Activated CD4-positive, alpha-beta T cell treated with anti-CD3 and anti-CD28 coated beads for 24 hours (primary cell): ENCODE measurements around the gene EPO.
"Not testable (repeated sequence)": the region's sequence is repeated elsewhere in the genome, so short reads cannot be mapped to it uniquely, and the experiment has no call there.

Experiments used
- DNase-seq, 2 donors: peaks; one replicate each; pipeline ENCODE4 v3.0.0-alpha.2; 2020; ENCODE audit warnings: low read depth in 2 of 2

Gene EPO

DNA sequence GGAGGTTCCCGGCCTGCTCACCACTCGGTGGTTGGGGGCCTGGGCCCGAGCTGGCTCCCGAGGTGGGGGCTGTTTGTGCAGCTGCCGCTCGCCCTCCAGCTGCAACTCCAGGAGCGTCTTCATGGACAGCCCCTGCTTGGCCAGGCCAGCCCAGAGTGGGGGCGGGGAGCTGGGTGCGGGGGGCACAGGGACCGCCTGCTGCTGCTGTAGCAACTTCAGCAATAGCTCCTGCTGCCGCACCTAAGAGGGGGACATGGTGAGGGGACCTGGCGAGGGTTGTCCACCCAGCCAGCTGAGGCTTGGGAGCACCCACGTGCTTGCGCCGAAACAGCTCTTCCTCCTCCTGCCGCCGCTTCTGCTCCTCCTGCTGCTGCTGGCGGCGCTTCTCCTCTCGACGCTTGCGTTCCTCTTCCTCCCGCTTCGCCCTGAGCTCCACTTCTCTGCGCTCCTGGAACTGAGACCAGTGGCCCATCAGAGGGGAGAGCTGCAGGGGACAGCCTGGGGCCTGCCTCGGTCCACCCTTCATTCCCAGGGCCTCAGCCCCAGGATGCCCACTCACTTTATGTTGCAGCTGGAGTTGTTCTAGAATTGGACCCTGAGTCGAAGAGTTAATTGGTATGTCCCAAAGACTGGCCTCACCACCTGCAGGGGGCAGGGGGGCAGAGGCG lies 37.1 kb upstream of the EPO start:
- DNase-seq, result no peak

DNA sequence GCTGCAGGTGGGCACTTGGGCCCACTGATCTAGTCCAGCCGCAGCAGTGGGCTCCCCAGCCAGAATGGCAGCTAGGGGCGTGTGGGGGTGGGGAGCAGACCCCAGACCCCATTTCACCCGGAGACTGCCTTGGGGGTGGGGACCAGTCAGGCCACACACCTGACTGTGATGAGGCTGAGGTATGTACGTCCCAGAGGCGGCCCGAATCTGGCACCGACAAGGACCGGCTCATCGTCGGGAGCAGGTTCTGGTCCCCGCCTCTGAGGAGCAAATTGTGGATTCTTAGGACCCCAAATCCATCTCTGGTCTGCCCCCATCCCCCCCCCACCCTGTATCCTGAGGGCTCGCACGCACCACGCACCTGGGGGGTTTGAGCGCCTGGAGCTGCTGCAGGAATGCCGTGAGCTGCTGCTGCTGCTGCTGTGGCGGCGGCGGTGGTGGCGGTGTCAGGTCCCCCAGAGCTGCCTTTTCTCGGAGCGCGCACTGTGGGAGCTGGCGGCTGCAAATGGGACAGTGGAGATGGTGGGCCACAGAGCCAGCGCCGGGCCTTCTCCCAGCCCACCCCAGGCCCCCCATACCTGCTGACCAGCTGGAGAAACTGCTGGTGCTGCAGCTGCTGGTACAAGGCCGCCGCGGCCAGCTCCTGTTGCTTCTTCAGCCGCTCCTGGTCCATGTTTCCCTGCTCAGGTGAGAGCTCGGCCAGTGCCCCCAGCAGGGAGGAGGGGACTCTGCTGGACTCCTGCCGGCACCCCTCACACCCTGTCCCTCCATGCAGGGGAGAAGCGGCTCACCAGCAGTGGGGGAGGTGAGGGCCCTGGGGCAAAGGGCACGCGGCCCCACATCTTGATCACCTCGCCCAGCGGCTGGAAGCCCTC lies 36.4 kb upstream of the EPO start:
- no peak for DNase-seq

DNA sequence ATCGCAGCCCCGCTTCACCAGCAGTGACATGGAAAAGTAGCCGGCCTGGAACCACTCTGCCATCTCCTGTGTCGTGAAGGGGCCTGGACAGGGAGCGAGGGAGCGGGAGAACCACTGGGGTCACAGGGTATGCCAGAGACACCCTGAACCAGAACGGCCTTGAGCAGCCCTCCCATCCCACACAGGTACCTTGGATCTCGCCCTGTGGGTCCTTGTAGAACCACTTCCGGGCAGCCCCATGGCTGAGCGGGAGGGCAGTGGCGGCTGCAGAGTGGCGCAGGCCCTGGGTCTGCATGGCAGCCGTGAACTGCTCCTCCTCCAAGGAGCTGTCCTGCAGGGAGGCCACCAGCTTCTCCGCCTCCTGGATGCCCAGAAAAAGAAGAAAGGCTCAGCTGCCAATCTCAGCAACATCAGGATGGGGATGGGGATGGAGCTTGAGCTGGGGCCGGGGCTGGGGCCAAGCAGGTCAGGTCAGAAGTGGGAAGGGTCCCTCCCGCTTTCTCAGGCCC lies 35.7 kb upstream of the EPO start:
- DNase-seq, result no peak

DNA sequence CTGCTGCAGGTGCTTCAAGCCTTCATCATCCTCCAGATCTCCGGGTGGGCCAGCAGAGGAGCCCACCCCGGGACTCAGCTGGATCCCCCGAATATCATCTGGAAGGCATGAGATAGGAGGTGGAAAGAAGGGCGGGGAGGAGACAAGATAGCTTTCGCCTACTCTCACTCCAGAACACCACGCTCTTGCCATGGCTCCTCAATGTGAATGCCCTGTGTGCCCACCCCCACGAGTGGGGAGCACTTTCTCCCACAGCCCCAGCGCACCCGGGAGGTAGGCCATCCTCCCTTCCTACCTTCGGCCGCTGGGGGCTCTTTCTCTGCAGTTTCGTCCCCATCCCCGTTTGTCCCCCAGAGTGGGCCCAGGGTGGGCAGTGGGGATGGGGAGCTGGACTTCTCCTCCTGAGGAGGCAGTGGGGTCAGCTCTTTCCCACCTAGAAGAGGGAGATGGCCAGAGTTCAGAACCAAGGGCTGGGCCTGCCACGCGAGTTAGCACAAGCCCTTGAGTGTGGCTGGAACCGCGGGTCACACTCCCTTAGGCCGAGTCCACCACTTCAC lies 35.1 kb upstream of the EPO start:
- no peak for DNase-seq

DNA sequence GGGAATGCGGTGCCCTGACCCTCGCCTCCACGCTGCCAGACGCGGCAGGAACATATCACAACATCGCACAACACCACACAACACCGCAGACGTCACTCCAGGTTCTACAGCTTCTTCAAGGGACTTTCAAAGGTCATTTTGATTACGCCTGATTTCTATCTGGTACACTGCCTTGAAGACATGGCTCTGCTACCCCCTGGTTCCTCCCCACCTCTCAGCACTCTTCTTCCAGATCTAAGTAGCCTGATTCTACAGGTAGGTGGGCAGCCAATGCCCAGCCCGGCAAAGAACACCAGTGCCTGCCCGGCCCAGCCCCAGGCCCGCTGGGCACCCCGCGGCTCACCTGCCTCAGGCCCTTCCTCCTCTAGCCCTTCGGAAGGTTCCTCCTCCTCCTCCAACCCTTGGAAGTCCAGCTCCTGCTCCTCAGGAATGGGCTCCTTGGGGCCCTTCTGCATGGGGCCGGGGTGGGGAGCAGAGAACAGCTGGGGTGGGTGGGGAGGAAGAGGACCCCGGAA lies 34.6 kb upstream of the EPO start:
- no peak for DNase-seq

DNA sequence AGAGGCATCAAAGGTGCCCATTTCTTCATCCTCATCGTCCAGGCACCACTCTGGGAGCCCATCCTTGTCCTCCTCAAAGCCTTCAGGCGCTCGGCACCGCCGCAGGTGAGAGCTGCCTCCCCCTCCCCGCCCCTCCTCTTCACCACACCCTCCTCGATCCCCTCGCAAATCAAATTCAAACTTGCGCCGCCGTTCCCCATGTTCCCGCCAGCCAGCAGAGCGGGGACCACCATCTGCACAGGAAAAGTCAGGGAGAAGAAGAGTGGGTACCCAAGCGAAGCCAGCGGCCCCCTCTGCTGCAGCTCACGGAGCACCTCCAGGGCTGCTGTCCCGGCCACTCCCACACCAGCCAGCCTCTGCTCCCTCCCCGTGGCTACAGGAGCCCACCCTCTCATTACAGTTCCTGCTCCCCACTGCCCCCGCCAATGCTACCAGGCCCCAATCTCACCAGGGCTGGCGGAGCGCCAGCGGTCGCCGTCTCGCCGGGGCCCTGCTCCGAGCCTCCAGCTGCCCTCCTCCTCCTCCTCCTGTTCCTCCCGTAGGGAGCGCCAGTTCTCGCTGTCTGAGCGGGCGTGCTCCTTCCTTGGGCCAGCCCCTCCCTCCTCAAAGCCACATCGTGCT lies 34.0 kb upstream of the EPO start:
- no peak for DNase-seq

DNA sequence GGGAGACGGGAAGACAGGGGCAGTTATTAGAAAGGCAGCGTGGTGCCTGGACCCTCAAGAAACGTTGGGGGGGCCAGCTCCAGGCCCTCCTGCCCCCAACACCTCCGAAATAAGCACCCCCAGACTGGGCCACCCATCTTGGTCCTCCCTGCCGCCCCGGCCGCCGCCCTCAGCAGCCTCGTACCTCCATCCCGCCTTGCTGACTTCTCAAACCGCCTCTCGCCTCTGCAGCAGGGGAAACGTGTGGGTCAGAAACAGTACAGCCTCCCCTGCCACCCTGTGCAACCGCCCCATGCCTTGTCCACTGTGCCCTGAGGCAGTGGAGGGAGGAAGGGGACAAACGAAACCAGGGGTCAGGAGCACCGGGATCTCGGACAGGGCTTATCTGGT lies 33.5 kb upstream of the EPO start:
- DNase-seq, result no peak

DNA sequence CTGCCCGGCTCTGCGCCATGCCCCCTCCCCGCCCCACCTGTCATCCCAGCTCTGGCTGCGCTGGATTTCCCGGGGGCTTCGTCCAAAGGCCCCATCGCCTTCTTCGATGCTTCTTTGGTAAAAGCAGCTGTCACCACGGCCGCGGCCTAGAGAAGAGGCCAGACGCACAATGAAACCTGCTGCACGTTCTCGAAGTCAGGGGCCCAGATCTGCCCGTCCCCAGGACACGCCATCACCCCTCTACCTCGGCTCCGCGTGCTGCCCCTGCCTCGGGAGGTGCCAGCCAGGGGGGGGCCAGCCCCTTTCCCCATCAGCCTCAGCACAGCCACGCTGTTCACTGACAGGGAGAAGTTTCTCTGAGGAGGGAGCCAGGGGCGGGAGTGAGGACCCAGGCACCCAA lies 33.0 kb upstream of the EPO start:
- DNase-seq, result no peak

DNA sequence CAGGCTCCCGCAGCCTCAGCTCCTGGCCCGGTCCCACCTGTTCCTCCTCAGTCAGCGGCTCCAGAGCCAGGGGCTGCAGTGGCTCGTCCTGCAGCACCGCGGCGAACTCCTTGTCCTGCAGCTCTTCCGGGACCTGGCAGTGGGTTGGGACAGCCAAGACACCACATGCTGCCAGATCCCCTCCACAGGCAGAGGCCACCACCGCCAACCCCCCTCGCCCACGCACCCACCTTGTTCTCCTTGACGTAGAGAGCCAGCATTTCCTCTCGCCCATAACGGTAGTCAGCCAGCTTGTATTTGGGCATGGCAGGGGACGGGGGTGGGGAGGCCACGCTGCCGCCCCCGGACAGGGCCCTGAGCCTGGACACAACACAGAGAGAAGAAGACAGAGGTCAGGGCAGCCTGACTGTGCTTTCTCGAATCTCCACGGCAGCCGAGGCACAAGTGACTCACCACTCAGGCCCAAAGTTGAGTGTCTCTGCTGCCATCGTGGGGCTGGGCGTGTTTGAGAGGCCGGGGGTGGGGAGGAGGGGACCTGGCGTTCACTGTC lies 32.4 kb upstream of the EPO start:
- DNase-seq, result no peak

DNA sequence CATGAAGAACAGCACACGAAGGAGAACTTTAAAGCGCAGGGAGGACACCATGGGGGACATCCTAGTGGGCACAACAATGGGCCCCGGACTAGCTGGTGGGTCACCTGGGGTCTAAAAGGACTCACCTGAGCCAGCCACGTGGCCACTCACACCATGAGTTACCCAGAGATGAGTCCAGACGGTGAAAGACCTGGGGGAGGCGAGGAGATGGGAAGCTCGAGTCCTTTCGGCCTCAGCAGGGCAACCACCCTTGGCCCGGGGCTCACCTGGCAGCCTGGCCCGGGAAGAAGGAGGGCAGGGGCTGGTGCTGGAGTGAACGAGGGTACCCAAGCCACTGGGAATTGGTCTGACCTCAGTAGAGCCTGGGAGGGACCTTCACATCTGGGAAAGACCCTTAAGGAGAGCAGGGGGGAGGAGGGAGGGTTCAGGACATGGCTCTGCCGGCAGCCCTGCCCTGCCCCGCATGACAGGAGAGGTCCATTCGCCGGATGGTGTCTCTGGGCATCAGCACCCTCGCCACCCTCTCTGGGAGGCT lies 31.9 kb upstream of the EPO start:
- no peak for DNase-seq

DNA sequence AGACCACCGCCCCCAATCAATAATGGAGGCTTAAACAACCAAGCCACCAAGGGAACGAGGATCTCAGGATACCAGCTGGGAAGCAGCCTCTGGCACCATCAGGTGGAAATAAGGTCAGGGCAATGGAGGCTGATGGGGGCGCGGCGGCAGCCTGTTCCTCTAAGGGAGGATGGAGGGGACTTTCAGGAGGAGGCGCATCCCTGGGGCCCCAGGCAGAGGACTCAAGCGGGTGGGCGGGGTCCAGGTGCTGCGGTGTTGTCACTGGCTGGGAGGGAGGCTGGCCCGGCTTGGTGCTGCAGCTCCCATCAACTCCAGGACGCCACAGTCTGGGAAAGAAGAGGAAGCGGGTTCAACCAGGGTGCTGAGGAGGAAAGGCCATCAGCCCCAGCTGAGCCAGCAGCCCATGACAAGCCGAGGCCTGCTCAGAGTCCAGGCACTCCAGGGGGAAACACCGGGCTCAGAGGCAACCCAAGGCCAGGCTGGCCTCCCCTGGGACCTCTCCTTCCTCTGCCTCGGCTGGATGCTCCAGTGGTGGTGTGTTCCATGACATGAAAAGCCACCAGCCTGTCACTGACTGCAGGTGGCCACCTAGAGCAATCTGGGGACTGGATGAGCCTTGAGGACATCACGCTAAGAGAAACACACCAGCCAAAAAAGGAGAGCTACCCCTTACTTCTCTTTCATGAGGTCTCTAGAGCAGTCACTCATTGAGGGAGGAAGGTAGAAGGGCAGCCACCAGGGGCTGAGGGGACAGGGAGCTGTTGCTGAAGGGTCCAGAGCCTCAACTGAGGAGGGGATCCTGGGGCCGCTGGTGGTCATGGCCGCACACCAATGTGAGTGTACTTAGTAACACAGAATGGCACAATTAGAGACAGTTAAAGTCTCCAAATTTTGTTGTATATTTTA lies 30.8 kb upstream of the EPO start:
- DNase-seq, result no peak

DNA sequence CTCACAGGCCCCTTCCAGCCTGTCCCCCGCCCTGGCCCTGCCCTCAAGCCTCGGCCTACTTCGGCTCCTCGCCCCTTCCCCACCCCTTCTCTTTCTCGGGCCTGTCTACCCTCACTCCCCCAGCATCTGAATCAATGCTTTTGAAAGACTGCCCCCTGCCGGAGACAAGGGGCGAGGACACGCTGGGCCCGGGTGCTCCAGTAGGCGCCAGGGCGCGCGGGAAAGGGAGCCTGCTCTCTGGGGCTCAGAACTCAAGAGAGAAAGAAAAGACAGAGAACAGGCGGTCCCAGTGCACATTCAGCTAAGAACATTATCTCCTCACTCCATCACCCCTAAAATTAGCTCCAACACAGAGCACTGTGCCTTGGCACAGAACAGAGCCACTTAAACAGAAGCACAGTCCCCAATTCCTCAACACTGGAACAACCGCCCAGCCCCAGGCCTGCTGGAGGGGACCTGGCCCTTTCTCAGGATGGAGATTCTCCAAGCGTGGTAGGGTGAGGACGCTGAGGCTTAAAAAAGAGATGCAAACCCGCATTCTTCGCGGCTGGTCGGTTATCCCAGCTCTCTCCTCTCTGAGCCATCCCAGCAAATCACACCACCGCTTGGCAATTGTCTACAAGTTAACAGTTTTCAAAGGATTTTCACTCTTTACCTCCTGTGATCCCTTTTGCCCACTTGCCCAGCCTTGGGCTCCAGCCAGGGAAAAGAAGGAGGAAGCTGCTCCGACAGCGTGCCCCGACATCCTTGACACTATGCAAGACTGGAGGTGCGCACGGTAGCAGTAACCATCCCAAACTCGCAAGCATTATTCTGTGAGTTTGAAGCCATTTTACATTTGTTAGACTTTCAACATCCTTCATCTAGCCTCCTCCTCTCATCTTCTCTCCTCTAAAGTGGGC lies 28.3 kb upstream of the EPO start:
- peak; percentile 77 to 79 for DNase-seq

DNA sequence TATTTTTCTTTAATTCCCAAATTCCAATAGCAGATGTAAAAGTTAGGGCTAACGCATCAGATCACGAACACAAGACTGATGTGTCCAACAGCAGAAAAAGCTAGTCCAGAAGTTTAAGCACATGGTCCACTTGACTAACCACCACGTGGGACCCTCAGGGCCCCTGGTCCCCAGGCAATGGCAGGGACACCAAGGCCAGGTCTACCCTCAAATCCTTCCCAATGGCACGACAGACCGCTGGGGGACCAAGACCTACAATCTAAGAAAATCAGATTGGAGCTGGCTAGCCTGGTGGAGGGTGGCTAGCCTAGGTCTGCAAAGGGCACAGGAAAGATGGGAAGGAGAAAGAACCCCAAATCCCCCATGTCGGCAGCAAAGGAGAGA lies 27.7 kb upstream of the EPO start:
- no peak for DNase-seq

DNA sequence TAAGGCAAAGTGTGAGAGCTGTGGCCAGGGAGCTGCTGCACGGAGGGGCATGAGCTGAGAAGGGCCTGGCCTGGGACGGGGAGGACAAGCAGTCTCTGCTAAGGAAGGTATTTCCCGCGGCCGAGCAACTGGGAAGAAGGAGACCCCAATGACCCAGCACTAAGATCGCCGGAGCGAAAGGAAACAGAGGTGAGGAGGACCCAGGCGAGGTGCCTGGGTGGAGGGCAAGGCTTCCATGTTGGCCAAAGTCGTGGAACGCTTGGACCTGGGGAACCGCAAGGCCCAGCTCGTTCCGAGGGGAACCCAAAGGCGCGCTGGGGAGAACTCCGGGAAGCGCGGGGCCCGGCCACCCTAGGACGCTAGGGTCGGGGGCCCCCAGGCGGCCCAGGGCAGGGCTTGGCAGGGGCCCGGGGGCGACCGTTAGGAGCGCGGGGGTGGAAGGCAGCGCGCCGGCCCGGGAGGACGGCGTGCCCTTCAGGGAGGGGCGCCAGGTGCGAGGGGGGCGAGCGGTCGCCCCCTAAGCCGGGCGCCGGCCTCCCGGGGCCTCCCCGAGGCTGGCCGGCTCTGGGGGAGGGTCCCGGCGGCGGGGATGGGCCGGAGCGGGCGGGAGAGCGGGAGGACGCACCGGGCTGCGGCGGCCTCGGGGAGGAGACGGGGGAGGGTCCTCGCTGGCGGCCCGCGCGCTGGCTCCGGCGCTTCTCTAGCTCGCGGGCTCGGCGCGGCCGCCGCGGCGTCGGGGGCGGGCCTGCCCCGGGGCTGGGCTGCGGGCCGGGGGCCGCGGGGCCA lies 26.8 kb upstream of the EPO start:
- DNase-seq, result no peak

DNA sequence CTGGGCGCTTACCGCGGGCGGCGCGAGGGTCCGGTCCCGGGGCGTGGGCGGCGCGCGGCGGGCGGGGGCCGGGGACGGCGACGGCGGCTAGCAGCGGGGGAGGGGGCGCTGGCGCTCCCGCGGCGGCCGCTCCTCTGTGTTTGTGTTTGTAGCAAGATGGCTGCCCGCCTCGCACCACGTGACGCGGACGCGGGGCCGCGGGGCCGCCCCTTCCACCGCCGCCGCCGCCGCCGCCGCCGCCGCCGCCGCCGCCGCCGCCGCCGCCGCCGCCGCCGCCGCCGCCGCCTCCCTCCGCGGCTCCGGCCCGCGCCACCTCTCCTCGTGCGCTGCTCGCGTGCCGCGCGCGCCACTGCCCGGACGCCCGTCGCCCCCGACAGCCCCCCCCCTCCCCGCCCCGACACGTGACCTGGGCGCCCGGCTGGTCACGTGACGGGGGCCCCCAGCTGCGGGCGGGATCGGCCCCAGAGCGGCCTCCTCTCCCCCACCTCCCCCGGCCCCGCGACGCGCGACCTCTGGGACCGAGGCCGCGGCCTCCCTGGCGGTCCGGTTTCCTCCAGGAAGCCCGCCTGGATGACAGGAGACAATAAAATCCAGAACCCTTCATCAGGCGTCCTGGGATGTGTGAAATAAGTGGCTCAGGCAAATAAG lies 26.0 kb upstream of the EPO start, which contains the start of gene GIGYF1:
Gene GIGYF1, minus strand, starts transcription at position 153 of the 648 bp plus-strand sequence. CDS start 6,012 bp downstream, outside the sequence.
- DNase-seq, result no peak

DNA sequence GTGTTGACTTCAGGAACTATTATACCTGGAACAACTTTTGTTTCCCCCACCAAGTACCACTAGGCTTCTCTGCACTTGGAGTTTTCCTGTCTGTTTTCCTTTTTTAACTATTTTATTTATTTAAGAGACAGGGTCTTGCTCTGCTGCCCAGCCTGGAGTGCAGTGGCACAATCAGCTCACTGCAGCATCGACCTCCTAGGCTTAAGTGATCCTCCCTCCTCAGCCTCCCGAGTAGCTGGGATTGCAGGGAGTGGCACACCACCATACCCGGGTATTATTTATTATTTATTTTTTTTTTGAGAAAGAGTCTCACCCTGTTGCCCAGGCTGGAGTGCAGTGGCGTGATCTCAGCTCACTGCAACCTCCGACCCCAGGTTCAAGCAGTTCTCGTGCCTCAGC lies 24.1 kb upstream of the EPO start:
- DNase-seq, result no peak

DNA sequence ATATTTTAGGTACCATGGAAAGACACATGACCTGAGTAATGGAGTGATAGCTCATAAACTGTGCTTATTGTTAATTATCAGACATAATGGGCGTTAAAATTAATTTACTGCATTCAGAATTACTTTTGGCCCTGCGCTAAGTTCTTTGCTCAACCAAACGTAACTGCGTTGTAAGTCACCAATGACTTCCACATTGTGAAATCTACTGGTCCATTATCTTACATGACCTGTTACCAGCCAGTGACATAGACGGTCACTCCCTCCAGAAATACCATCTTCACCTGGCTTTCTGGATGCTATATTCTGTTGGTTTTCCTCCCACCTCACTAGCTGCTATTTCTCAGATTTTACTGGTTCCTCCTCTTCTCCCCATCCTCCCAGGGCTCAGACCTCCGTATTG lies 21.2 kb upstream of the EPO start:
- no peak for DNase-seq

DNA sequence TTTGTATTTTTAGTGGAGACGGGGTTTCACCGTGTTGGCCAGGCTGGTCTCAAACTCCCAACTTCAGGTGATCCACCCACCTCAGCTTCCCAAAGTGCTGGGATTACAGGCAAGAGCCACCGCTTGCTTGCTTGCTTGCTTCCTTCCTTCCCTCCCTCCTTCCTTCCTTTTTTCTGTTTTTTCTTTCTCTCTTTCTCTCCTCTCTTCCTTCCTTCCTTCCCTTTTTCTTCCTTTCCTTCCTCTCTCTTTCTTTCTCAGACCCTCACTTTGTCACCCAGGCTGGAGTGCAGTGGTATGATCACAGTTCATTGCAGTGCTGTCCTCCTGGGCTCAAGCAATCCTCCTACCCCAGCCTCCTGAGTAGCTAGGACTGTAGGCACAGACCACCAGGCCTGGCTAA lies 19.2 kb upstream of the EPO start:
- not testable (repeated sequence) for DNase-seq
